K562 (cell line): ENCODE measurements around the gene NFAM1. TPM values are rescaled to one million over a fixed set of nuclear protein-coding genes. Genes with fewer than 3 reads are reported as not detected.

Source experiments
- ATAC-seq: fragments of 200-7000 bp; cut with Tn5 transposase; 3 replicates; pipeline ENCODE4 v1.9.1; 2020; ENCODE audit warnings: moderate library complexity
- BruUV-seq: library from RNA; stranded (reverse); fragments of 400-500 nt; replicated peaks from 2 replicates; lab custom pipeline; 2021; lab: Mats Ljungman, UMichigan
- CTCF ChIA-PET: fragments of 300-600 bp; formaldehyde crosslinking; extraction: SDS; loops from one replicate; lab custom pipeline; 2021; ENCODE audit warnings: low intra/inter-chr PET ratio; lab: Yijun Ruan, JAX
- POLR2A ChIA-PET: fragments of 300-600, 350-650 bp; sonication (Branson Sonifier 250); formaldehyde crosslinking; extraction: SDS; loops from one replicate; lab custom pipeline; 2021; ENCODE audit warnings: antibody characterized with exemption, inconsistent platforms; lab: Yijun Ruan, JAX
- DNase-seq, 4 experiments: peaks; one replicate each; pipeline versions ENCODE4 v3.0.0 to v3.0.0-alpha.2; 2011 to 2018; ENCODE audit warnings: low spot score in 3 of 4, mixed read lengths in 3 of 4; ENCODE audit errors: extremely low read depth in 1 of 4
- FAIRE-seq: peaks from 2 replicates; lab custom pipeline; 2011; peaks lifted over from hg19 to GRCh38; lab: Jason Lieb, UNC
- H2AFZ ChIP-seq: 2 replicates; pipeline ENCODE4 v1.6.0; 2011; ENCODE audit warnings: low read depth, low read length, control low read depth, inconsistent platforms
- H3K27ac ChIP-seq: fragments of 200-600 bp; 3 replicates; pipeline ENCODE4 v1.8.0; 2011; ENCODE audit warnings: low read depth, mild to moderate bottlenecking, control low read depth, inconsistent platforms, low read length, moderate library complexity, mixed read lengths; ENCODE audit errors: extremely low read depth
- H3K27me3 ChIP-seq, 2 experiments: fragments of 300-600 bp in 1 of 2; 2 replicates in 1 of 2; 3 replicates in 1 of 2; pipeline versions ENCODE4 v1.6.0 to v1.8.0; 2011; ENCODE audit warnings: inconsistent platforms in 2 of 2, low read length in 2 of 2, mild to moderate bottlenecking in 1 of 2, mixed read lengths in 1 of 2, moderate library complexity in 1 of 2; ENCODE audit not compliant: control insufficient read depth in 2 of 2, insufficient read depth in 2 of 2
- H3K36me3 ChIP-seq: fragments of 300-600 bp; 3 replicates; pipeline ENCODE4 v1.8.0; 2011; ENCODE audit warnings: mild to moderate bottlenecking, low read length, inconsistent platforms; ENCODE audit not compliant: control insufficient read depth, insufficient read depth
- H3K4me1 ChIP-seq, 2 experiments: fragments of 200-600 bp in 1 of 2; replicated peaks in 1 of 2; 2 replicates in 1 of 2; 3 replicates in 1 of 2; pipeline versions ENCODE4 v1.5.1 to v1.8.0; 2011; ENCODE audit warnings: inconsistent platforms in 2 of 2, low read length in 2 of 2, mild to moderate bottlenecking in 1 of 2, mixed read lengths in 1 of 2, moderate library complexity in 1 of 2; ENCODE audit not compliant: control insufficient read depth in 2 of 2, insufficient read depth in 2 of 2
- H3K4me2 ChIP-seq: 2 replicates; pipeline ENCODE4 v1.6.1; 2011; ENCODE audit warnings: low read length, control low read depth, inconsistent platforms, mixed read lengths; ENCODE audit not compliant: insufficient read depth
- H3K4me3 ChIP-seq: fragments of 200-600 bp; sonication (generic), shearing (Covaris generic); 2 replicates; pipeline ENCODE4 v1.5.1; 2016; ENCODE audit warnings: control low read depth, inconsistent platforms
- H3K79me2 ChIP-seq: fragments of 200-600 bp; 3 replicates; pipeline ENCODE4 v1.8.0; 2011; ENCODE audit warnings: low read length, inconsistent platforms; ENCODE audit not compliant: control insufficient read depth, insufficient read depth
- H3K9ac ChIP-seq, 2 experiments: 2 replicates each; pipeline versions ENCODE4 v1.6.0 to v1.6.1; 2011; ENCODE audit warnings: low read depth in 2 of 2, low read length in 2 of 2, control low read depth in 1 of 2, inconsistent platforms in 1 of 2, mild to moderate bottlenecking in 1 of 2, mixed read lengths in 1 of 2; ENCODE audit not compliant: insufficient read depth in 1 of 2
- H3K9me1 ChIP-seq: one replicate; pipeline ENCODE4 v1.6.0; 2011; ENCODE audit warnings: inconsistent platforms, mild to moderate bottlenecking, low read length, moderate library complexity; ENCODE audit not compliant: control insufficient read depth, insufficient read depth
- H3K9me3 ChIP-seq: replicated peaks from 2 replicates; pipeline ENCODE4 v1.5.1; 2011; ENCODE audit warnings: low read depth, low read length, inconsistent platforms; ENCODE audit not compliant: control insufficient read depth, insufficient read depth
- H4K20me1 ChIP-seq: replicated peaks from 2 replicates; pipeline ENCODE4 v1.6.1; 2011; ENCODE audit warnings: low read length, inconsistent platforms, mixed read lengths; ENCODE audit not compliant: control insufficient read depth, insufficient read depth
- BHLHE40 ChIP-seq: IDR thresholded peaks from 2 replicates; pipeline ENCODE4 v1.6.1; 2011; ENCODE audit warnings: low read length, improper control_type of control experiment
- E2F4 ChIP-seq: sonication (generic); formaldehyde crosslinking; IDR thresholded peaks from 2 replicates; pipeline ENCODE4 v1.8.0; 2022; ENCODE audit warnings: mild to moderate bottlenecking, low read depth, missing genetic modification reagents
- PTTG1 ChIP-seq: fragments of 450-650 bp; IDR thresholded peaks from 2 replicates; pipeline ENCODE4 v1.6.1; 2016; ENCODE audit warnings: low read depth, mild to moderate bottlenecking, missing genetic modification characterization, missing compliant biosample characterization
- RBM34 ChIP-seq: fragments of 200-400 bp; formaldehyde crosslinking; IDR thresholded peaks from 2 replicates; pipeline ENCODE4 v1.6.1; 2018; ENCODE audit warnings: low read length, borderline replicate concordance; ENCODE audit not compliant: insufficient read depth
- WGBS: fragments of 100-300 bp; shearing (Covaris generic); methylation state at CpG from one replicate; pipeline ENCODE4 v1.1.6; 2016; ENCODE audit warnings: low coverage, mixed read lengths; ENCODE audit not compliant: insufficient coverage; ENCODE audit errors: missing lambda C conversion rate; 5-methylcytosine and 5-hydroxymethylcytosine counted together
- in situ Hi-C: fragments of 300-500 bp; cut with MboI; formaldehyde crosslinking; loops from 4 replicates; pipeline ENCODE4 v1.15.0; 2018; ENCODE audit warnings: inconsistent platforms, mixed read lengths
- intact Hi-C: fragments of 100-400 bp; cut with micrococcal nuclease; formaldehyde crosslinking; loops from 2 replicates; pipeline ENCODE4 v1.14.2; 2022
- polyA plus RNA-seq, 8 experiments: library from polyadenylated mRNA; depleted of rRNA in 4 of 8; stranded (reverse) in 5 of 8; unstranded in 3 of 8; fragments of >200 nt; fragmentation: Nextera tagmentation in 2 of 8; fragmentation: Illumina TruSeq in 1 of 8; extraction: Ambion mirVana in 2 of 8; extraction: Trizol in 1 of 8; gene quantifications; 2 replicates each; pipeline versions ENCODE4 v1.2.1 to v1.2.3, GENCODE V29; 2011 to 2014; ENCODE audit warnings: inconsistent platforms in 1 of 8, missing spikeins in 1 of 8
- total RNA-seq, 7 experiments: library from RNA; depleted of rRNA in 6 of 7; stranded (reverse); fragments of >200 nt in 6 of 7; fragmentation: Illumina TruSeq in 2 of 7; extraction: Trizol in 2 of 7; gene quantifications; 2 replicates each; pipeline versions ENCODE4 v1.2.1 to v1.2.3, GENCODE V29; 2011 to 2021; ENCODE audit warnings: low replicate concordance in 1 of 7

NFAM1 gene
- total and polyA plus RNA-seq, 9 of the 15 experiments (the other 6 are each of a cell fraction or from before 2014, with no cell fraction given), result 0.01 to 0.18 (median 0.03) TPM; not detected in 5

GRCh38 chr22:42425337-42425988 is 6.7 kb downstream of the NFAM1 start:
- CTCF ChIA-PET, result no interaction called here
- H4K20me1 ChIP-seq, result no peaks in the 10 kb centered on the region
- no peak for ATAC-seq
- TF ChIP-seq RBM34 (no peak), BHLHE40 (peak; percentile 37; the same call in 1 of the 2 replicates)
- TF ChIP-seq, all 486 proteins: peak for 1
- no peak overlapping the region for H3K4me2 ChIP-seq
- no peaks in the 10 kb centered on the region for H3K79me2 ChIP-seq
- peaks cover 0 to 26% of the 10 kb centered on the region in 2 experiments; a peak in 3 of 5 replicates for H3K4me1 ChIP-seq
- H3K27me3 ChIP-seq, result no peaks in the 10 kb centered on the region
- in situ Hi-C loops (loop anchor here (25.0 kb wide), 1 partner anchor 463 kb away; the partner anchor contains the start of genes SEPTIN3 and SMIM45), intact Hi-C loops (no loop called here)
- no peak overlapping the region for H3K27ac ChIP-seq
- H2AFZ ChIP-seq, result no peak overlapping the region
- no peaks in the 10 kb centered on the region for H3K36me3 ChIP-seq
- BruUV-seq, result no TSS peak
- no peak for DNase-seq
- H3K9me3 ChIP-seq, result no peaks in the 10 kb centered on the region
- POLR2A ChIA-PET, result interaction anchor here (0.6 kb wide), 1 partner anchor 44 kb away, joined by 3 read pairs; no protein-coding TSS in a partner anchor
- WGBS, result 53% methylated on average over 10 of the region's 12 CpGs
- no peaks in the 10 kb centered on the region for H3K9me1 ChIP-seq
- H3K4me3 ChIP-seq, result no peak overlapping the region
- FAIRE-seq, result no peak
- 0 out of 4 replicates have a peak overlapping the region, but pooled peaks of 1 of the 2 experiments have one; percentile 9 for H3K9ac ChIP-seq

GRCh38 chr22:42419243-42419881 is 12.8 kb downstream of the NFAM1 start:
- DNase-seq (no peak), ATAC-seq (no peak), FAIRE-seq (no peak)
- no peak overlapping the region for H3K27ac ChIP-seq
- intact Hi-C loops (no loop called here), in situ Hi-C loops (no loop called here)
- H3K4me1 ChIP-seq, result peaks cover 13 to 41% of the 10 kb centered on the region in 2 experiments; a peak in 4 of 5 replicates
- 77% methylated on average over 7 of the region's 18 CpGs for WGBS
- H3K9me1 ChIP-seq, result no peaks in the 10 kb centered on the region
- H3K4me2 ChIP-seq, result no peak overlapping the region
- no peaks in the 10 kb centered on the region for H3K36me3 ChIP-seq
- peak overlapping the region; percentile 4; the same call in 1 of the 2 replicates for H2AFZ ChIP-seq
- ChIA-PET CTCF (no interaction called here), POLR2A (interaction anchor here (0.6 kb wide), 1 partner anchor 614 kb away, joined by 3 read pairs; no protein-coding TSS in a partner anchor)
- H3K79me2 ChIP-seq, result no peaks in the 10 kb centered on the region
- H3K9ac ChIP-seq, result peak overlapping the region in 1 of 2 experiments; percentile 68; a peak in 2 of 4 replicates
- H3K9me3 ChIP-seq, result no peaks in the 10 kb centered on the region
- BruUV-seq, result no TSS peak
- no peak overlapping the region for H3K4me3 ChIP-seq
- no peaks in the 10 kb centered on the region for H4K20me1 ChIP-seq
- TF ChIP-seq PTTG1 (tag), result no peak
- TF ChIP-seq E2F4 (CRISPR knock-in tag), result no peak
- H3K27me3 ChIP-seq, result no peaks in the 10 kb centered on the region
